WTC11 (cell line): Measurements from ENCODE around the gene CACNA1B. TPM values are rescaled to one million over a fixed set of nuclear protein-coding genes. Genes with fewer than 3 reads are reported as not detected.

Experiments used
- ATAC-seq: fragments of 200-7000 bp; cut with Tn5 transposase; 2 replicates; pipeline ENCODE4 v1.10.0; 2021; ENCODE audit warnings: mild to moderate bottlenecking, moderate library complexity
- CTCF ChIA-PET: fragments of 300-600 bp; sonication (Branson Sonifier 250); formaldehyde crosslinking; loops from one replicate; lab custom pipeline; 2021; ENCODE audit warnings: antibody characterized with exemption; lab: Charles Lee
- POLR2A ChIA-PET: fragments of 350-600 bp; sonication (Branson Sonifier 250); formaldehyde crosslinking; loops from one replicate; lab custom pipeline; 2021; ENCODE audit warnings: antibody characterized with exemption; lab: Charles Lee
- DNase-seq: peaks from one replicate; pipeline ENCODE4 v3.0.0; 2021; ENCODE audit warnings: low spot score
- H3K27ac Mint-ChIP-seq: 2 replicates; pipeline ENCODE4 v1.8.0; 2021; ENCODE audit warnings: mixed read lengths
- H3K27me3 Mint-ChIP-seq: 2 replicates; pipeline ENCODE4 v1.8.0; 2021; ENCODE audit warnings: low read depth, mild to moderate bottlenecking, moderate library complexity, mixed read lengths
- H3K36me3 Mint-ChIP-seq: 2 replicates; pipeline ENCODE4 v1.8.0; 2021; ENCODE audit warnings: mixed read lengths
- H3K4me1 Mint-ChIP-seq: 2 replicates; pipeline ENCODE4 v1.8.0; 2022; ENCODE audit warnings: mixed read lengths
- H3K4me3 Mint-ChIP-seq: 2 replicates; pipeline ENCODE4 v1.8.0; 2021; ENCODE audit warnings: mild to moderate bottlenecking, moderate library complexity, mixed read lengths
- H3K9me3 Mint-ChIP-seq: 2 replicates; pipeline ENCODE4 v1.8.0; 2021; ENCODE audit warnings: mixed read lengths
- AFF4 ChIP-seq: sonication (generic); formaldehyde crosslinking; IDR thresholded peaks from 2 replicates; pipeline ENCODE4 v1.8.1; 2023; ENCODE audit warnings: mild to moderate bottlenecking, missing genetic modification reagents, borderline replicate concordance
- CBFB ChIP-seq: sonication (generic); formaldehyde crosslinking; IDR thresholded peaks from 2 replicates; pipeline ENCODE4 v1.8.1; 2022; ENCODE audit warnings: mild to moderate bottlenecking, low read depth, missing genetic modification reagents
- CREB1 ChIP-seq: sonication (generic); formaldehyde crosslinking; IDR thresholded peaks from 2 replicates; pipeline ENCODE4 v1.8.0; 2023; ENCODE audit warnings: mild to moderate bottlenecking, missing genetic modification reagents
- EMX1 ChIP-seq: fragments of 250-450 bp; sonication (Bioruptor Pico); IDR thresholded peaks from 2 replicates; pipeline ENCODE4 v1.8.0; 2021; ENCODE audit warnings: mild to moderate bottlenecking
- FOXK1 ChIP-seq: sonication (generic); formaldehyde crosslinking; IDR thresholded peaks from 2 replicates; pipeline ENCODE4 v1.8.0; 2022; ENCODE audit warnings: mild to moderate bottlenecking, moderate library complexity, missing genetic modification reagents
- IRF2 ChIP-seq: sonication (generic); formaldehyde crosslinking; IDR thresholded peaks from 2 replicates; pipeline ENCODE4 v1.8.0; 2022; ENCODE audit warnings: low read depth, missing genetic modification reagents, borderline replicate concordance
- JUN ChIP-seq: sonication (generic); formaldehyde crosslinking; IDR thresholded peaks from 2 replicates; pipeline ENCODE4 v1.8.0; 2023; ENCODE audit warnings: mild to moderate bottlenecking, missing genetic modification reagents
- MLX ChIP-seq: sonication (generic); formaldehyde crosslinking; IDR thresholded peaks from 2 replicates; pipeline ENCODE4 v1.8.1; 2023; ENCODE audit warnings: mild to moderate bottlenecking, missing genetic modification reagents, moderate library complexity
- MXD4 ChIP-seq: fragments of 250-450 bp; sonication (Bioruptor Pico); IDR thresholded peaks from 2 replicates; pipeline ENCODE4 v1.8.0; 2021; ENCODE audit warnings: mild to moderate bottlenecking, moderate library complexity, borderline replicate concordance
- NFE2L1 ChIP-seq: sonication (generic); formaldehyde crosslinking; IDR thresholded peaks from 2 replicates; pipeline ENCODE4 v1.8.1; 2023; ENCODE audit warnings: missing genetic modification reagents
- NR1H2 ChIP-seq: sonication (generic); formaldehyde crosslinking; IDR thresholded peaks from 2 replicates; pipeline ENCODE4 v1.9.0; 2021; ENCODE audit warnings: mild to moderate bottlenecking, moderate library complexity, missing genetic modification reagents
- NR2C2 ChIP-seq: sonication (generic); formaldehyde crosslinking; IDR thresholded peaks from 2 replicates; pipeline ENCODE4 v1.8.0; 2022; ENCODE audit warnings: mild to moderate bottlenecking, missing genetic modification reagents
- TEAD1 ChIP-seq: sonication (generic); formaldehyde crosslinking; IDR thresholded peaks from 2 replicates; pipeline ENCODE4 v1.8.0; 2022; ENCODE audit warnings: mild to moderate bottlenecking, missing genetic modification reagents
- TEAD4 ChIP-seq: sonication (generic); formaldehyde crosslinking; IDR thresholded peaks from 2 replicates; pipeline ENCODE4 v1.8.0; 2022; ENCODE audit warnings: mild to moderate bottlenecking, missing genetic modification reagents
- ZBTB21 ChIP-seq: sonication (generic); formaldehyde crosslinking; IDR thresholded peaks from 2 replicates; pipeline ENCODE4 v1.8.1; 2023; ENCODE audit warnings: mild to moderate bottlenecking, missing genetic modification reagents, borderline replicate concordance
- ZNF219 ChIP-seq: sonication (generic); formaldehyde crosslinking; IDR thresholded peaks from 2 replicates; pipeline ENCODE4 v1.8.0; 2023; ENCODE audit warnings: missing genetic modification reagents, mild to moderate bottlenecking, borderline replicate concordance
- ZNF281 ChIP-seq: sonication (generic); formaldehyde crosslinking; IDR thresholded peaks from 2 replicates; pipeline ENCODE4 v1.8.0; 2023; ENCODE audit warnings: mild to moderate bottlenecking, missing genetic modification reagents
- ZNF317 ChIP-seq: sonication (generic); formaldehyde crosslinking; IDR thresholded peaks from 2 replicates; pipeline ENCODE4 v1.8.1; 2023; ENCODE audit warnings: low read depth, mild to moderate bottlenecking, moderate library complexity, missing genetic modification reagents, borderline replicate concordance
- total RNA-seq: library from RNA; stranded (reverse); gene quantifications from 3 replicates; pipeline ENCODE4 v1.2.3, GENCODE V29; 2021
- TF ChIP-seq, protein P1 (sequence below): sonication (generic); formaldehyde crosslinking; IDR thresholded peaks from 2 replicates; pipeline ENCODE4 v1.8.0; 2022; ENCODE audit warnings: mild to moderate bottlenecking, missing genetic modification reagents
- TF ChIP-seq, protein P2 (sequence below): sonication (generic); formaldehyde crosslinking; conservative IDR thresholded peaks from 2 replicates; pipeline ENCODE4 v1.8.1; 2023; ENCODE audit warnings: mild to moderate bottlenecking, low read depth, missing genetic modification reagents, moderate library complexity
- TF ChIP-seq, protein P3 (sequence below): fragments of 250-450 bp; sonication (Bioruptor Pico); IDR thresholded peaks from 2 replicates; pipeline ENCODE4 v1.9.0; 2021; ENCODE audit warnings: moderate library complexity, mild to moderate bottlenecking, inconsistent platforms, borderline replicate concordance

The CACNA1B gene
- total RNA-seq, 1 experiment from 2014 or later: 8.4 TPM

- TF ChIP-seq ZNF281 (CRISPR knock-in tag) (no peak), FOXK1 (CRISPR knock-in tag) (no peak)
Measured at GRCh38 chr9:137973829-137974416, 96.3 kb downstream of the CACNA1B start (continued).

GRCh38 chr9:137974746-137975526 lies 97.4 kb downstream of the CACNA1B start:
- no peak for ATAC-seq
- DNase-seq: no peak
- Mint-ChIP-seq H3K4me3 (no peak overlapping the region), H3K4me1 (no peaks in the 10 kb centered on the region), H3K27ac (no peak overlapping the region), H3K36me3 (peaks cover 15% of the 10 kb centered on the region), H3K9me3 (no peaks in the 10 kb centered on the region), H3K27me3 (no peaks in the 10 kb centered on the region)
- CTCF ChIA-PET: no interaction called here
- no peak for TF ChIP-seq TEAD1 (CRISPR knock-in tag)
- TF ChIP-seq EMX1 (CRISPR knock-in tag): no peak
- TF ChIP-seq ZNF219 (CRISPR knock-in tag): no peak
- no peak for TF ChIP-seq JUN (CRISPR knock-in tag)
- TF ChIP-seq AFF4: no peak
- TF ChIP-seq ZNF317: no peak
- no peak for TF ChIP-seq IRF2 (CRISPR knock-in tag)
- TF ChIP-seq ZBTB21 (CRISPR knock-in tag): no peak
- TF ChIP-seq, protein P1, sequence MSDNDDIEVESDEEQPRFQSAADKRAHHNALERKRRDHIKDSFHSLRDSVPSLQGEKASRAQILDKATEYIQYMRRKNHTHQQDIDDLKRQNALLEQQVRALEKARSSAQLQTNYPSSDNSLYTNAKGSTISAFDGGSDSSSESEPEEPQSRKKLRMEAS: no peak
- no peak for TF ChIP-seq TEAD4 (CRISPR knock-in tag)
- no peak for TF ChIP-seq CREB1
- TF ChIP-seq NFE2L1: no peak
- no peak for TF ChIP-seq CBFB
- no peak for TF ChIP-seq MLX
- TF ChIP-seq NR2C2: no peak
- TF ChIP-seq NR1H2 (CRISPR knock-in tag): no peak
- TF ChIP-seq, protein P2, sequence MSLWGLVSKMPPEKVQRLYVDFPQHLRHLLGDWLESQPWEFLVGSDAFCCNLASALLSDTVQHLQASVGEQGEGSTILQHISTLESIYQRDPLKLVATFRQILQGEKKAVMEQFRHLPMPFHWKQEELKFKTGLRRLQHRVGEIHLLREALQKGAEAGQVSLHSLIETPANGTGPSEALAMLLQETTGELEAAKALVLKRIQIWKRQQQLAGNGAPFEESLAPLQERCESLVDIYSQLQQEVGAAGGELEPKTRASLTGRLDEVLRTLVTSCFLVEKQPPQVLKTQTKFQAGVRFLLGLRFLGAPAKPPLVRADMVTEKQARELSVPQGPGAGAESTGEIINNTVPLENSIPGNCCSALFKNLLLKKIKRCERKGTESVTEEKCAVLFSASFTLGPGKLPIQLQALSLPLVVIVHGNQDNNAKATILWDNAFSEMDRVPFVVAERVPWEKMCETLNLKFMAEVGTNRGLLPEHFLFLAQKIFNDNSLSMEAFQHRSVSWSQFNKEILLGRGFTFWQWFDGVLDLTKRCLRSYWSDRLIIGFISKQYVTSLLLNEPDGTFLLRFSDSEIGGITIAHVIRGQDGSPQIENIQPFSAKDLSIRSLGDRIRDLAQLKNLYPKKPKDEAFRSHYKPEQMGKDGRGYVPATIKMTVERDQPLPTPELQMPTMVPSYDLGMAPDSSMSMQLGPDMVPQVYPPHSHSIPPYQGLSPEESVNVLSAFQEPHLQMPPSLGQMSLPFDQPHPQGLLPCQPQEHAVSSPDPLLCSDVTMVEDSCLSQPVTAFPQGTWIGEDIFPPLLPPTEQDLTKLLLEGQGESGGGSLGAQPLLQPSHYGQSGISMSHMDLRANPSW (CRISPR knock-in tag): no peak
- TF ChIP-seq, protein P3, sequence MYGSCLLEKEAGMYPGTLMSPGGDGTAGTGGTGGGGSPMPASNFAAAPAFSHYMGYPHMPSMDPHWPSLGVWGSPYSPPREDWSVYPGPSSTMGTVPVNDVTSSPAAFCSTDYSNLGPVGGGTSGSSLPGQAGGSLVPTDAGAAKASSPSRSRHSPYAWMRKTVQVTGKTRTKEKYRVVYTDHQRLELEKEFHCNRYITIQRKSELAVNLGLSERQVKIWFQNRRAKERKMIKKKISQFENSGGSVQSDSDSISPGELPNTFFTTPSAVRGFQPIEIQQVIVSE (CRISPR knock-in tag): no peak
- TF ChIP-seq MXD4 (CRISPR knock-in tag): no peak
- POLR2A ChIA-PET: no interaction called here
